G401.6 (cell line): ENCODE data around the gene DCTN2.
"Not testable (repeated sequence)": the region's sequence is repeated elsewhere in the genome, so short reads cannot be mapped to it uniquely, and the experiment has no call there.

ENCODE experiments used
- FAIRE-seq: peaks from 2 replicates; lab custom pipeline; 2012; peaks lifted over from hg19 to GRCh38; lab: Jason Lieb, UNC

Gene DCTN2

DNA sequence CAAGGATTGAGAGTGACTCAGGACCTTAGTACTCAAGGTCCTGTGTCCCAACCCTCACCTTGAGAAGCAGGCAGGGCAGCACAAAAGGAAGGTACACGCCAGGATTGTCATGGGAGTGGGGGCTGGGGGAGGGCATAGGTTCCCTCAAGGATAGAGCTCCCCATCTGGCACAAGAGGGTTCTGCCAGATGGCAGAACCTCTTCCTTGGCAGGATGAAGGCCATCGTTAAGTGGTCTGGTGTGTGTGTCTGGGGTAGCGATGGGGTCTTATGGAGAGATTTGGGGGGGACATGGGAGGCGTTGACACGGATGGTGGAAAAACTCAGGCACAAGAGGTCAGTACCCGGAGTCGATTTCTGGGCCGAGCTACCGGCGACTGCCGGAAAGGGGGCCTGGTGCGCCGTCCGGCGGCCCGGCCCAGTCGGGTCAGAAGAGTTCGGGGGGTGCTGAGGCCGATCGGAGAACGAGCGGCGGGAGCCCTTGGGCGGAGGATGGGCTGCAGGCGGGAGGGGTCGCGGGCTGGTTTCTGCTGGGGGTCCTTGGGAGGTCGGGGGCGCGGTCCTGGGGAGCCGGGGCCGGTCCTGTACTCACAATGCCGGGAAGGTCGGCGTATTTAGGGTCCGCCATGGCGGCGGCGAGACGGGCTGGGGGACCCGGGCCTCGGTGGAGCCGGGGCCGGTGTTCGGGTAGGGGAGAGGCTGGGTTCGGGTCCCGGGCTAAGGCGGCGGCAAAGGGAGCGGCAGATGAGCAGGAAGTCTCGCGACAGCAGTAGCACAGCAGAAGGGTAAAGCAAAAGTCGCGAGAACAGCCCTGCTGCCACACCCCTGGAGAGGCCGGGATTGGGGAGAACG is at the start of gene DCTN2:
DCTN2 (minus strand) TSS at position 755 of the 850 bp plus-strand sequence; CDS start at position 626, 129 bp downstream.
- FAIRE-seq: no peak

DNA sequence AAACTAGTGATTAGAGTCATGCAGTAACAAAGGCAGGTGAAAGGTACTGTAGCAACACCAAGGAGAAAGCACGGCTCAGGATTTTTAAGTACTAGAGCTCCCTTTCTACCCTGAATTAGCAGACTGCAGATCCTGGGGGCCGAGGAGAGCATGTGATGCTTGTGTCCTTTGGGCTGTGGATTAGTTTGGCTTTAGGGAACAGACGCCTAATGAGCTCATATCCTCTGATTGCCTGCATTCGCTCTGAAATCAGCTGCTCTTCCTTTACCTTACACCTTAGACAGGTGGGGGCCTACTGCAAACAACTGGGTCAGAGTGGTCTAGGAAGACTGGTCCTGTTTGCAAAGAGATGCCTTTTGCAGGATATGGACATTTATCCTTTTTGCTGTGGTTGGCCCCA is 46.2 kb upstream of the DCTN2 start:
- FAIRE-seq: no peak

DNA sequence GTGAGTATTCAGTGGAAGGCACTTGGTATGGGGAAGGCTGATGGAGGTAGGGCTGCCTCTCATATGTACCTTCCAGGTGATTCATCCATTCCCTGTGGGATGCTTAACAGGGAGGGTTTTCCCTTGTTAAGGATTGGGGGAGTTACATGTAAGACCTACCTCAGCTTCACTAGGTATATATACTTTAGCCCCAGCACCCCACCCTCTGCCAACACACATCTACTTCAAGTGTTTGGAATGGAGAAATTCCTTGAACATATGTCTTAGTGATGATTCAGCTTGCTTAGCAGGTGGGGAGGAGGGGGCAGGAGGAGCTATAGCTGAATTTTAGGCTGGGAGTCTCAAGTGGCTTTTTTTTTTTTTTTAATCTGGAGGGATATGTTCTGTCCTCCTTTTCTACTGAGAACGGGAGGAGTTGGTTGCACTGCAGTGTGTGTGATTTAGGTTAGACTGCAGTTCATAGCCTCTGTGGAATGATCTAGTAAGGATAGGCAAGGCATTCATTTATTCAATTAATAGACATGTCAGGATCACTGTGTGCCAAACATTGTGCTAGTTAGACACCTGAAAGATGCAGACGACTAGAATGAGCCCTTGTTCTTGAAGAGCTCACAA is 45.7 kb upstream of the DCTN2 start:
- FAIRE-seq: no peak

DNA sequence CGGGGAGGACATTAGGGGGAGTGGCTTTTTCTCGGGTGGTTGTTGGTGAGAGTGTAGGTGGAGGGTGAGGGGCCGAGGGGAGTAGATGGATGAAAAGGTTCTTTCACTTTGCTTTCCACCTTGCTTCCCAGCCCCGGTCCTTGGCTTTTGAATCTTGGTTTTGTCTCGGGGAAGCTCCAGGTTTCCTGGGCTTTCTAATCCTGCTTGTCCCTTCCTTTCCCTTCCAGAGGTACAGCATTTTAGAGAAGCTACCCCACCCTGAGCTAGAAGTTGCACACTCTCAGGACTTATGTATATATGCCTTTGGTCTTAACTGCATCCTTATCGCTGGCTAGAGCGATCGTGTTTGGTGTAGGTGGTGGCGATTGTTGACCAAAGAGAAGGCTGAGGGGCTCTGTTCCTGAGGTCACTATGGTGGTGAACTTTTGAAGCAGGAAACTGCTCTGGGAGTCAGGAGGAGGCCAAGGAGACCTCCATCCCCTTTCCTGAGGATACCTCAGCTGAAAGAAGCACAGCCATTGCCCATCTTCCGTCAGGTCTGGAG is 44.9 kb upstream of the DCTN2 start:
- FAIRE-seq: no peak

DNA sequence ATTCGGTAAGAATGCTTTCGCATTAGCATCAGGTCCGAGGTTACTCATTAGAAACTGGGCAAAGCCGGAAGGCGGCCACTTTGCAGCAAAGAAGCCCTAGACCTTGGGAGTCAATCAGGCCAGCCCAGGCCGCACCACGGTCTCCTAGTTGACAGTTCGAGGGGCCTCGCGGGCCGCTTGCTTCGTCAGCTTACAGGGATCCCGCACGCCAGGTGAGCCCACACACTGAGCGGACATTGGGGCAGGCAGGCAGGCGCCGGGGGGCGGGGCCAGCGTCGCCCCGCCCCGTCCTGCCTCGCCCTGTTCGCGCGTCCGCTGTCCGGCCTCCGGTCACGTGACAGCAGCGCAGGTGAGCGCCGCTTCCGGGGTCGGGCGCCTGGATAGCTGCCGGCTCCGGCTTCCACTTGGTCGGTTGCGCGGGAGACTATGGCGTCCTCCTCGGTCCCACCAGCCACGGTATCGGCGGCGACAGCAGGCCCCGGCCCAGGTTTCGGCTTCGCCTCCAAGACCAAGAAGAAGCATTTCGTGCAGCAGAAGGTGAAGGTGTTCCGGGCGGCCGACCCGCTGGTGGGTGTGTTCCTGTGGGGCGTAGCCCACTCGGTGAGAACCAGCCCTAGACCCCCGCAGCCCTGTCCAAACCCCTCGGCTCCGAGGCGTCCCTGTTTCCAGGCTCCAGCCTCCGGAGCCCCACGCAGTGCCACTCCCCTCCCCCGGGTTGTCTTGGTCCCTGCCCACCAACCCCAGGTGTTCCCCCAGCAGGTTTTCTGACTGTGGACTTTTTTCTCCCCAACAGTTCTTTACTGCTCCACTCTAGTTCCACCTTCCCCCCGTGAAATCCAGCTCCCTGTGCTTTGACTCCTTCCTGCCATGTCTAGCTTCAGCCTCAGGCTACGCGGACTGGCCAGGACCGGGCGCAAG is 44.1 kb upstream of the DCTN2 start, which contains the start of gene PIP4K2C:
PIP4K2C (plus strand) TSS at position 329 of the 918 bp plus-strand sequence; CDS start at position 427, 98 bp downstream.
- FAIRE-seq: no peak

DNA sequence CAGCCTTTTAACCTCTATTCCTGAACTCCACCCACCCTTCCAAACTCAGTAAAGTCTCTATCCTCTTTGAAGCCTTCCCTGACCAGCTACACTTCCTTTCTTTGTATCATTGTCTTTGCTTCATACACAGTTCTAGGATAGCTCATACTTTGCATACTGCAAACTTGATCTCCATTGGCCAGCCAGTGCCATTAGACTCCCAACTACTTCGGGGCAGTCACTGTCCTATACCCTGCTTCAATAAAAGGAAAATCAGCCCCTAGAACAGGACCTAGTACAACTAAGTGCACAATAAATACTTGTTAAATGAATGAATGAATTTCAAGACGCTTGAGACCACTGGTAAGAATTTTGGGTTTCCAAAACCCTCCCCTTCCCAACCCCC is 43.5 kb upstream of the DCTN2 start:
- no peak for FAIRE-seq

DNA sequence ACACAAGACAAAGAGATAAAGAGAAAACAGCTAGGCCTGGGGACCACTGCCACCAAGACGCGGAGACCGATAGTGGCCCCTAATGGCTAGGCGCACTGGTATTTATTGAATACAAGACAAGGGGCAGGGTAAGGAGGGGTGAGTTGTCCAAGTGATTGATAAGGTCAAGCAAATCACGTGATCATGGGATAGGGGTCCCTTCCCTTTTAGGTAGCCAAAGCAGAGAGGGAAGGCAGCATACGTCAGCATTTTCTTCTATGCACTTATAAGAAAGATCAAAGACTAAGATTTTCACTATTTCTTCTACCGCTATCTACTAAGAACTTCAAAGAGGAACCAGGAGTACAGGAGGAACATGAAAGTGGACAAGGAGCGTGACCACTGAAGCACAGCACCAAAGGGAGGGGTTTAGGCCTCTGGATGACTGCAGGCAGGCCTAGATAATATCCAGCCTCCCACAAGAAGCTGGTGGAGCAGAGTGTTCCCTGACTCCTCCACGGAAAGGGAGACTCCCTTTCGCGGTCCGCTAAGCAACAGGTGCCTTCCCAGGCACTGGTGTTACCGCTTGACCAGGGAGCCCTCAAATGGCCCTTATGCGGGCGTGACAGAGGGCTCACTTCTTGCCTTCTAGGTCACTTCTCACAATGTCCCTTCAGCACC is 42.1 kb upstream of the DCTN2 start:
- not testable (repeated sequence) for FAIRE-seq

DNA sequence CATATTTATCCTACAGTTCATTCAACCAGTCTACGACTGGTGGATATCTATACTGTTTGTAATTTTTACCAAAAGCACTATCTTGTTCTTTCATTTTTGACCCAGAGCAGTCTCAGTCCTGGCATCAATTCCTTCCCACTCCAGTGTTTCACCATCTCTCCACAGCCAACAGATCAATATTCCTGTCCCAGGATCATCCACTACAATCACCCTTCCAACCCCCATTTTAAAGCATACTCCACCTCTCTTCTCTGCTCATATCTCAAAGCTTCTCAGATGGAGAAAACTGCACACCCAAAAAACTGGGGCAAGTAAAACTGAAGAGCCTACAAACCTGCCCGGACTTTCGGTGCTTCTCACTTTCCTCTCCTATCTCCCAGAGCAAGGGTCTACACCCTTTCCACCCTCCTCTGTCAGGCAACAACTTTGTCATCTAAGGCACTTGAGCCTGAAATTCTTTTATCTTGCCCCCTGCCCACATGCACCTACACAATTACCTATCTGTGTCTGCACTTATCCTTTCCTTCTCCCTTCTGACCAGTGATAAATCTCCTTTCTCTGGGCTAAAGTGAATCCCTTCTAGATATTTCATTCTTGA is 39.9 kb upstream of the DCTN2 start:
- no peak for FAIRE-seq

DNA sequence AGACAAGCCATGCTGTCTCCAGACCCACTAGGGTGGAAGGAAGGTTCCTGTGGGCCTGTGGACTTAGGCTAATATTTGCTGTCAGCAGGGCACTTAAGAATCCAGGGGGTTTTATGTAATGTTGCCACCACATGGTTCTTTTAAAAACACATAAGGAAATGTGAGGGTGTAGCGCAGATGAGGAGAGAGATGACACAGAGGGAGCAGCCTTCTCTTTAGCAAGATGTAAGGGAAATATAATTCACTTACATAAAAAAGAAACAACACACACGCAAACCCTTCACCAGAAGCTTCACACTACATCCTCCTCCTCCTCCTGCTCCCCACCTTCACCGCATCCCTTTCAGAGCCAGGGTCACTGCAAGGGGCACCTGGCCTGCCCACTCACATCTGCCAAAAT is 39.1 kb upstream of the DCTN2 start:
- no peak for FAIRE-seq

DNA sequence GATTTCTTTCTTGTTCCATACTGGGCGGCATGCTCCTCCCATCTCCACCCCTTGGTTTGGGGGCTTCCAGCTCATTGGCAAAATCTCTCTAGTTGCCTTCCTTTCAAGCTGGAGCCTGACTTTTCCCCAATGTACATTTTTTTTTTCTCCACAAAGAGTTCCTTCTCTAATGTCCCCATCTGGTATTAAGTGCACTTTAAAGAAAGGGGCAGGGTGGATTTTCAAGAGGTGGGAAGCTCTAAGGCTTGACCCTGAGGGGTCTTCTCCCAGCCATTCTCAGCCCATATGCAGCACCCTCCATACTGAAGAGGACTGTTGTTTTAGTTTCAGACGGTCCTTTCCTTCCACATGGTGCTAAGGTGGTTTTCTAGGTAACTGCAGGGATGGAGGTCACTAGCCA is 38.2 kb upstream of the DCTN2 start:
- no peak for FAIRE-seq

DNA sequence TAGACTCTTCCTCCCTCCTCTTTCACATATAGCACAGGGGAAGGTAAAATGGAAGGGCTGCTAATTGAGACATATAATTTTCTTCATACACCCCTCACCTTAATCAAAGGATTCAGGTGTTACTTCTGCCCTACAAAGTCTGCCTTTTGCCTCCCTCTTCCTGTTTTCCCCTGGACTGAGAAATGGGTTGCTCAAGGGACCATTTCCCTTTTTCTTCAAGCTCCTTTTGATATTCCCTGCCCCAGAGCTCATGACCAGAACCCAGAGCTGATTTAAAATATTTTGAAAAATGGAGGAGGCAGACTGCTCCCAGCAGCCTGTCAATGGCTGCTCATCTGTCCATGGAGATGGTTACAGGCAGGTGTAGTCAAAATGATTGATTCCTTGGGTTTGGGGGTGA is 37.7 kb upstream of the DCTN2 start:
- FAIRE-seq: no peak

DNA sequence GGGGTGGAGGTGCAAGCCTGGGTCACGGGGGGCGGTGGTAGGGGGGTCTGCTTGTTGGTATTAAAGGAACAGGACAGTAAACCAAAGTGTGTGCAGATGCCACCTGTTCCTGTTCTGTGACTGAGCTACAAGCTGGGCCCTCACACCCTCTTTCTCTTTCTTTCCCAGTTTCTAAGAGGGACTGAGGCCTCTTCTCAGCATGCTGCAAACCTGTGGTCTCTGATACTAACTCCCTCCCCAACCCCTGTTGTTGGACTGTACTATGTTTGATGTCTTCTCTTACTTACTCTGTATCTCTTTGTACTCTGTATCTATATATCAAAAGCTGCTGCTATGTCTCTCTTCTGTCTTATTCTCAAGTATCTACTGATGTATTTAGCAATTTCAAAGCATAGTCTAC is 37.1 kb upstream of the DCTN2 start:
- no peak for FAIRE-seq

DNA sequence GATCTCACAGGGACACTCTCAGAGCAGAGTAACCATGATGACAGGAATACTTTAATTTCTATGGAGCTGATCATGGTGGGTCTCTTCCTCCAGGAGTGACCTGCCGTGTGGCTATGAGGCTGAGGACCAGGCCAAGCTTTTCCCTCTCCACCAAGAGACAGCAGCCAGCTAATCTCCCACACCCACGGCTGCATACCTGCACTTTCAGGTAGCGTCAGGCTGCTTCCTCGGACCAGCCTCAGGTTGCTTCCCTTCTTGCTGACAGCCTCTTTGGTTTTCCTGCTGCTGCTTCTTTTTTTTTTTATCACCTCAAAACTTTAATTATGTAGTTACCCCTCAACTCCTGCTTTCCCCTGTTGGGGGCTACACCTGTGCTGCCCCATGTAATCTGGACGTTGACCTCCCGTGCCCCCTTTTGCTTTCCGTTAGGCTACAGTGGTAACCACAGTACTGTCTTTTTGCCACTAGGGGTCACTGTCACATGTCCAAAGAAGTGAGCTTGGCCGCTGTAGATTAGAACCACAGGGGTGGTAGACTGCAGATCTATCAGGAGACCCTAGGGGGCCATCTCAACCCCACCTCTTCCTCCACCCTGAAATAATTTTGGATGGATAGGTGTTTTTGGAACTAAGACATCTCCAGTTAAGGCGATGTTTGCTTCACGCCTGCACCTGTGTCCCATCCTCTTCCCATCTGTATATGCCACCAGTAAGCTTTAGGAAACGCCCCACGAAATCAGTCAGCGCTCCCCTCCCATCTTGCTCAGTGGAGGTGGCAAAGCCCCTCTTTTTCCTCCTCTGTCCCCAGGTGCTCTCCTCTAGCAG is 36.2 kb upstream of the DCTN2 start:
- peak; percentile 78 for FAIRE-seq

DNA sequence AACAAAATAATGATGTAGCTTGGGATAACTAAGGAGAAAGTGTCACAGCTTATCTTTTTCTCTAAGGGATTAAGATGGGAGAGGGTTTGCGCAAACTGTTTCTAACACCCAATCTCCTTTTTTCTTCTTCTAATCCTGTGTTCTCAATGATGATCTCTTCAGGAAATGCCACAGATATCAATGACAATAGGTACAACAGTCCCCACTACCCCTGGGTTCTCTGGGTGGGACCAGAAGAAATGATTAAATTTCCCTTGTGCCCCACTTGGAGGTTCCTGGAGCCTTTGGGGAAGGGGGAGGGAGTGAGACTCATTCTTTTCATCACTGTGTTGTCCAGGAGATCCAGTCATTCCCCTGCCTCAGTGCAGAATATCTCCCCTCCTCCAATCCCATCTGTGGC is 35.4 kb upstream of the DCTN2 start:
- FAIRE-seq: no peak

DNA sequence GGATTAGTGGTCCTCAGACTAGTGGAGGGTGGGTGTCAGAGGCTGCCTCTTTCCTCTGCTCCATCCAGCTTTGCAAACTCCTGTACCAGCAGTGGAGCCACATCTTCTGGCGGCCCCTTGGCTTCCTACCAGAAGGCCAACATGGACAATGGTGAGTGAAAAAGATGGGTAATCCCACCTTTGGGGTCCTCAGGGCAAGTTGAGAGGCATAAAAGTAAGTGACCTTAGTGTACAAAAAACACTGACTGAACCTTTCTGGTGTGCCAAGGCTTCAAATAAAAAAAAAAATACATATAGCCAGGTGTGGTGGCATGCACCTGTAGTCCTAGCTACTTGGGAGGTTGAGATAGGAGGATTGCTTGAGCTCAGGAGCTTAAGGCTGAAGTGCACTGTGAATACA is 34.8 kb upstream of the DCTN2 start:
- no peak for FAIRE-seq

DNA sequence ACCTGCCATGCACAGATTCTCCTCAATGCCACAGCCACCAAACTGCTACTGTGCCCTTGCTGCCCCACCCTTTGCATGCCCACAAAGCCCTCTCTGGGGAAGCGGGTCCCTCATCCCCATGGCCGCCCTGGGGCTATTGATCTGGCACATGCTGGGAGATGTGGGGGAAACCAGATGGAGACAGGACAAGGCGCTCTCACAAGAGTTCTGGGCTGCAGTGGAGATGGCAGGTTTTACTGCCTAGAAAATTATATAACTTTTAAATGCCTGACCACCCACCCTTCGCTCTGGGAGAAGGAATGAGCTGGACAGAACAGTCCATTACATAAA is 33.4 kb upstream of the DCTN2 start:
- FAIRE-seq: no peak

DNA sequence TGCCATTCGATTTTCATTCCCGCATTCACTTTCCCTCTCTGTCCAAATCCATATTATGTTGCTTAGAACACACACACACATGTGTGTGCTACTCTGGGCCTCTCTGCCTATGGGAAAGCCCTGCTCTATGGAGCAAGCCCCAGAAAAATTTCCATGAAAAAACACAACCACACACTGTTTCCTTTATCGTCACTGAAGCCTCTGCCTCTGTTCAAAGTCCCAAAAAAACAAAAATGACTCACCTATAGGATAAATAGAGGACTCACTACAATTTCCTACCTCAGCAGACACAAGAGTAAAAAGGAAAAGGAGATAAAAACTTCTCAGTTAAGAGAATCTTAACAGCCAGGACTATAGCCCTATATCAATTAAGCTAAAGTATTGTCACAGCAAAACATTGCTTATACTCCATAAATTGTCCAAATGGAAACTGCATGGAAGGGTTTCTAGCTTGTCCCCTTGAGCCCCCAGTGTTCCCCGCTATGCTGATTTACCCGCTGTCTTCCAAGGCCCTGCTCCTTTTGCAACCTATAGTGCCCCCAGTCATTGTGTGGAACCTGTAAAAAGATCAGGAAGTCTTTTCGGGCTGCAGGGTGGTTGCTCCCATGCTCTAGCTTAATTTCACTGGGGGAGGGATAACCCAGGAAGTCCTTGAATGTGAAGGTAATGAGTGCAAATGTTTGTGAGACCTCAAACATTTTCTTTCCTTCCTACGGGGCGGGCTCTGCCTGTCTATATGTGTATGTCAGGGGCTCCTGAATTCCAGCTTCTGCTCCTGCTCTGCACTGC is 32.9 kb upstream of the DCTN2 start:
- FAIRE-seq: no peak

DNA sequence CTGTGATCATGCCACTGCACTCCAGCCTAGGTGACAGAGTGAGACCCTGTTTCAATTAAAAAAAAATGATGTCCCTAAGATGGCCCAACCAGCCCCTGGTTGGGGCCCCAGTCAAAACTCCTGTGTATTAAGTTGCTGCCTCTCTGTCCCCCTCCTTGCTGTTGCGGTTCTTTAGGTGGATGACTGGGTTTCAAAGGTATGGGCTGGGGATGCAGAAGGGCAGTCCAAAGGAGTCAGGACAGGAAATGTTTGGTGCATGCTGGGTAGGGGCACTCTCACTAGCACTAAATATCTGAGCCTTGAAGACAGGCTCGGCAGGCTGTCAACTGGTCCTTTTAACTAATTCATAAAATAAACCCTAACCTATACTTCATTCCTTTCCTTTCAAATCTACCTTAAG is 32.0 kb upstream of the DCTN2 start:
- FAIRE-seq: no peak

DNA sequence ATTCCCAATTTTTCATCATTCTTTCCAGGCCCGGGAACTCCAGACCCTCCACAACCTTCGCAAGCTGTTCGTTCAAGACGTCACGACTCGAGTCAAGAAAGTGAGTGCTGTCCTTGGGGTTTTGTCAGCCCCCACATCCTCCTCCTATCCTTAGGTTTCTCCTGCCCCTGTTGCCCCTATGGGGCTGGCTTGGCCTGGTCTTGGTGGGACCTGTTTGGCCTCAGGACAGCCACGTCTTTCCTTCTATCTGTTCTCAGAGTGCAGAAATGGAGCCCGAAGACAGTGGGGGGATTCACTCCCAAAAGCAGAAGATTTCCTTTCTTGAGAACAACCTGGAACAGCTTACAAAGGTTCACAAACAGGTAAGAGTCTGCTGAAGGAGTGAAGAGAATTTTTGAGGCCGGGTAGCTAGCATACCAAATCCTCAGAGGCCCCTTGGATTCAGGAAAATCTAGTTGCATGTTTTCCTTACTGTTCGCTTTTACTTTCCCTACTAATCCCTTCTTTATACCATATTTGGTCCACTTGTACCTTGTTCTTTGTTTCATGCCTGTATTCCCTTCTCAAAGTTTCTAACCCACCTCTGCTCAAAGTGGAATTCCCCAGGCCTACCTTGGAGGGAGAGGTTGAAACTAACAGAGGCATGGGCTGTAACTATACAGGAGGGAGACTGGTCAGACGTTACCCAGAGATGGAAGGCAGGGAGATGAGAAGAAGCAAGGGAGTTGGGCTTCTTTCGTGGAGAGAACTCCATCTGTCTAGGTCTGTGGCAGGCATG is 31.2 kb upstream of the DCTN2 start:
- FAIRE-seq: no peak
